Adipocyte (in vitro differentiated cells): ENCODE measurements around the gene TMEM200C.

ENCODE experiments used
- DNase-seq: peaks from one replicate; pipeline ENCODE4 v3.0.0-alpha.2; 2015; ENCODE audit warnings: low read depth
- H3K27me3 ChIP-seq: replicated peaks from 2 replicates; pipeline ENCODE4 v1.7.0; 2013; ENCODE audit warnings: mild to moderate bottlenecking, low read length, moderate library complexity; ENCODE audit not compliant: control insufficient read depth, insufficient read depth
- H3K36me3 ChIP-seq: 2 replicates; pipeline ENCODE4 v1.7.0; 2013; ENCODE audit warnings: low read length, mild to moderate bottlenecking, moderate library complexity; ENCODE audit not compliant: control insufficient read depth, insufficient read depth, severe bottlenecking
- H3K4me1 ChIP-seq: 2 replicates; pipeline ENCODE4 v1.7.0; 2013; ENCODE audit warnings: mild to moderate bottlenecking, low read length, moderate library complexity; ENCODE audit not compliant: control insufficient read depth, insufficient read depth
- H3K4me3 ChIP-seq: 2 replicates; pipeline ENCODE4 v1.7.0; 2013; ENCODE audit warnings: mild to moderate bottlenecking, low read length, moderate library complexity
- H3K9ac ChIP-seq: 2 replicates; pipeline ENCODE4 v1.7.0; 2013; ENCODE audit warnings: mild to moderate bottlenecking, low read length, moderate library complexity
- H3K9me3 ChIP-seq: 2 replicates; pipeline ENCODE4 v1.7.0; 2013; ENCODE audit warnings: mild to moderate bottlenecking, low read length, moderate library complexity; ENCODE audit not compliant: control insufficient read depth

The TMEM200C gene

GRCh38 chr18:5891184-5891853 lies 4.0 kb downstream of the TMEM200C start:
- H3K4me3 ChIP-seq, result peak overlapping the region; percentile 72
- peaks cover 26% of the 10 kb centered on the region for H3K27me3 ChIP-seq
- H3K9me3 ChIP-seq, result no peaks in the 10 kb centered on the region
- H3K9ac ChIP-seq, result no peak overlapping the region
- DNase-seq, result no peak
- no peaks in the 10 kb centered on the region for H3K4me1 ChIP-seq
- no peaks in the 10 kb centered on the region for H3K36me3 ChIP-seq

- Histone ChIP-seq H3K27me3 (peaks cover 26% of the 10 kb centered on the region), H3K9me3 (no peaks in the 10 kb centered on the region), H3K9ac (no peak overlapping the region), H3K4me3 (peak overlapping the region; percentile 72), H3K36me3 (no peaks in the 10 kb centered on the region), H3K4me1 (no peaks in the 10 kb centered on the region)
- no peak for DNase-seq
Observed at GRCh38 chr18:5890331-5891183, 4.8 kb downstream of the TMEM200C start.

GRCh38 chr18:5885361-5885760 lies 10.0 kb downstream of the TMEM200C start:
- Histone ChIP-seq H3K9ac (no peak overlapping the region), H3K36me3 (no peaks in the 10 kb centered on the region), H3K27me3 (no peaks in the 10 kb centered on the region), H3K4me3 (no peak overlapping the region), H3K9me3 (no peaks in the 10 kb centered on the region), H3K4me1 (no peaks in the 10 kb centered on the region)
- no peak for DNase-seq

- Histone ChIP-seq H3K9me3 (no peaks in the 10 kb centered on the region), H3K36me3 (no peaks in the 10 kb centered on the region), H3K9ac (no peak overlapping the region), H3K27me3 (no peaks in the 10 kb centered on the region), H3K4me1 (no peaks in the 10 kb centered on the region), H3K4me3 (no peak overlapping the region)
- no peak for DNase-seq
Observed at GRCh38 chr18:5884375-5884774, 10.9 kb downstream of the TMEM200C start.

GRCh38 chr18:5879479-5879882 lies 15.8 kb downstream of the TMEM200C start:
- H3K36me3 ChIP-seq, result no peaks in the 10 kb centered on the region

GRCh38 chr18:5876891-5877290 lies 18.4 kb downstream of the TMEM200C start:
- Histone ChIP-seq H3K27me3 (peaks cover 23% of the 10 kb centered on the region), H3K4me3 (no peak overlapping the region), H3K9ac (no peak overlapping the region), H3K36me3 (no peaks in the 10 kb centered on the region), H3K9me3 (no peaks in the 10 kb centered on the region), H3K4me1 (no peaks in the 10 kb centered on the region)
- no peak for DNase-seq

More at GRCh38 chr18:5879479-5879882, 15.8 kb downstream of the TMEM200C start:
- H3K4me1 ChIP-seq, result no peaks in the 10 kb centered on the region
- no peaks in the 10 kb centered on the region for H3K9me3 ChIP-seq
- no peak overlapping the region for H3K9ac ChIP-seq
- peaks cover 17% of the 10 kb centered on the region for H3K27me3 ChIP-seq
- no peak overlapping the region for H3K4me3 ChIP-seq
- peak; percentile 73 for DNase-seq

- no peak overlapping the region for H3K9ac ChIP-seq
- H3K9me3 ChIP-seq, result no peaks in the 10 kb centered on the region
- H3K27me3 ChIP-seq, result peaks cover 26% of the 10 kb centered on the region
- no peaks in the 10 kb centered on the region for H3K4me1 ChIP-seq
- H3K36me3 ChIP-seq, result no peaks in the 10 kb centered on the region
- no peak for DNase-seq
- H3K4me3 ChIP-seq, result no peak overlapping the region
Observed at GRCh38 chr18:5874336-5874735, 21.0 kb downstream of the TMEM200C start.

GRCh38 chr18:5872886-5873285 lies 22.4 kb downstream of the TMEM200C start:
- Histone ChIP-seq H3K27me3 (peaks cover 16% of the 10 kb centered on the region), H3K4me1 (no peaks in the 10 kb centered on the region), H3K9me3 (no peaks in the 10 kb centered on the region), H3K36me3 (no peaks in the 10 kb centered on the region), H3K9ac (no peak overlapping the region), H3K4me3 (no peak overlapping the region)
- no peak for DNase-seq

GRCh38 chr18:5871426-5871825 lies 23.9 kb downstream of the TMEM200C start:
- no peak for DNase-seq
- no peaks in the 10 kb centered on the region for H3K36me3 ChIP-seq
- peaks cover 9% of the 10 kb centered on the region for H3K27me3 ChIP-seq
- no peaks in the 10 kb centered on the region for H3K9me3 ChIP-seq
- no peak overlapping the region for H3K9ac ChIP-seq
- no peak overlapping the region for H3K4me3 ChIP-seq
- H3K4me1 ChIP-seq, result no peaks in the 10 kb centered on the region

GRCh38 chr18:5868218-5868854 lies 27.0 kb downstream of the TMEM200C start:
- no peaks in the 10 kb centered on the region for H3K9me3 ChIP-seq
- no peaks in the 10 kb centered on the region for H3K36me3 ChIP-seq
- H3K9ac ChIP-seq, result no peak overlapping the region
- peaks cover 3% of the 10 kb centered on the region for H3K27me3 ChIP-seq
- peak; percentile 92 for DNase-seq
- no peaks in the 10 kb centered on the region for H3K4me1 ChIP-seq
- H3K4me3 ChIP-seq, result no peak overlapping the region

- H3K4me1 ChIP-seq, result no peaks in the 10 kb centered on the region
- H3K9me3 ChIP-seq, result peaks cover 12% of the 10 kb centered on the region
- no peak overlapping the region for H3K4me3 ChIP-seq
- no peak overlapping the region for H3K9ac ChIP-seq
- DNase-seq, result no peak
- H3K36me3 ChIP-seq, result no peaks in the 10 kb centered on the region
- peaks cover under 1% of the 10 kb centered on the region for H3K27me3 ChIP-seq
Observed at GRCh38 chr18:5865521-5865920, 29.8 kb downstream of the TMEM200C start.
